HEK293 (cell line): Measurements from ENCODE around the gene TDO2.

Experiments
- OSR2 ChIP-seq: fragments of 450-650 bp; formaldehyde crosslinking; IDR thresholded peaks from 2 replicates; pipeline ENCODE4 v1.5.1; 2016; ENCODE audit warnings: missing biosample characterization, missing genetic modification characterization
- TCF7L2 ChIP-seq: IDR thresholded peaks from 2 replicates; pipeline ENCODE4 v1.6.1; 2011; ENCODE audit warnings: low read depth, mild to moderate bottlenecking, inconsistent platforms, low read length, moderate library complexity, borderline replicate concordance
- ZBTB1 ChIP-seq: fragments of 450-650 bp; formaldehyde crosslinking; IDR thresholded peaks from 2 replicates; pipeline ENCODE4 v1.5.1; 2016; ENCODE audit warnings: missing biosample characterization, missing genetic modification characterization
- ZNF16 ChIP-seq: fragments of 450-650 bp; formaldehyde crosslinking; IDR thresholded peaks from 2 replicates; pipeline ENCODE4 v1.5.1; 2016; ENCODE audit warnings: low read depth, missing biosample characterization, missing genetic modification characterization
- ZNF391 ChIP-seq: fragments of 450-650 bp; formaldehyde crosslinking; IDR thresholded peaks from 2 replicates; pipeline ENCODE4 v1.5.1; 2016; ENCODE audit warnings: low read depth, missing biosample characterization, missing genetic modification characterization, borderline replicate concordance
- ZNF529 ChIP-seq: fragments of 450-650 bp; formaldehyde crosslinking; IDR thresholded peaks from 2 replicates; pipeline ENCODE4 v1.5.1; 2017; ENCODE audit warnings: missing genetic modification characterization, missing biosample characterization; ENCODE audit not compliant: insufficient replicate concordance
- ZNF530 ChIP-seq: fragments of 450-650 bp; formaldehyde crosslinking; IDR thresholded peaks from 2 replicates; pipeline ENCODE4 v1.5.1; 2016; ENCODE audit warnings: low read depth, missing biosample characterization, missing genetic modification characterization
- ZNF624 ChIP-seq: fragments of 450-650 bp; formaldehyde crosslinking; IDR thresholded peaks from 2 replicates; pipeline ENCODE4 v1.5.1; 2017; ENCODE audit warnings: missing biosample characterization, missing genetic modification characterization
- ZNF76 ChIP-seq: fragments of 450-650 bp; formaldehyde crosslinking; IDR thresholded peaks from 2 replicates; pipeline ENCODE4; 2016; ENCODE audit warnings: low read depth, missing biosample characterization, missing genetic modification characterization, borderline replicate concordance
- TF ChIP-seq, protein P1 (sequence below): fragments of 450-650 bp; formaldehyde crosslinking; IDR thresholded peaks from 2 replicates; pipeline ENCODE4 v1.5.1; 2016; ENCODE audit warnings: missing biosample characterization, missing genetic modification characterization
- TF ChIP-seq, protein P2 (sequence below): fragments of 450-650 bp; formaldehyde crosslinking; IDR thresholded peaks from 2 replicates; pipeline ENCODE4 v1.5.1; 2016; ENCODE audit warnings: missing biosample characterization, missing genetic modification characterization
- TF ChIP-seq, protein P3 (sequence below): fragments of 450-650 bp; IDR thresholded peaks from 2 replicates; pipeline ENCODE4 v1.5.1; 2018; ENCODE audit warnings: missing biosample characterization, mild to moderate bottlenecking, missing genetic modification characterization

DNA sequence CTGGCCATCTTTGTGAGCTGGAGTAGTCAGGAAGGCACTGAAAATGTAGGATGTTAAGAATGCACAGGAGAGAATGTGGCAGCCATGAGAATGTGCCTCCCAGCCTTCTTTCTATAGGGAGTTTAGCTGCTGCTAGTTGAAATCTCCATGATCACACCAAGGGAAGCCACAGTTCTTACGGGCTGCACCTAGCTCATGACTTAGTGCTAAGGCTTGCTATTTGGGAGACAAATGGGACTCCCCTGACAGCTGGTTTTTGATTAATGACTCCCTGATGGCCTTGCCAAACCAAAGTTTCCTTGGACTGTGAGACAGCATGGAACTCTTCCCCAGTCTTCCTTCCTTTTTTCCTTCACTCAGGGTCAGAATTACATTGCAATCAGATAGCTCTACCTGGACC lies 41.0 kb downstream of the TDO2 start:
- no peak for TF ChIP-seq ZNF391 (tag by site-specific recombination)
- TF ChIP-seq, protein P1, sequence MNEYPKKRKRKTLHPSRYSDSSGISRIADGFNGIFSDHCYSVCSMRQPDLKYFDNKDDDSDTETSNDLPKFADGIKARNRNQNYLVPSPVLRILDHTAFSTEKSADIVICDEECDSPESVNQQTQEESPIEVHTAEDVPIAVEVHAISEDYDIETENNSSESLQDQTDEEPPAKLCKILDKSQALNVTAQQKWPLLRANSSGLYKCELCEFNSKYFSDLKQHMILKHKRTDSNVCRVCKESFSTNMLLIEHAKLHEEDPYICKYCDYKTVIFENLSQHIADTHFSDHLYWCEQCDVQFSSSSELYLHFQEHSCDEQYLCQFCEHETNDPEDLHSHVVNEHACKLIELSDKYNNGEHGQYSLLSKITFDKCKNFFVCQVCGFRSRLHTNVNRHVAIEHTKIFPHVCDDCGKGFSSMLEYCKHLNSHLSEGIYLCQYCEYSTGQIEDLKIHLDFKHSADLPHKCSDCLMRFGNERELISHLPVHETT = no peak
- TF ChIP-seq ZBTB1 (tag by site-specific recombination) = no peak
- TF ChIP-seq, protein P2, sequence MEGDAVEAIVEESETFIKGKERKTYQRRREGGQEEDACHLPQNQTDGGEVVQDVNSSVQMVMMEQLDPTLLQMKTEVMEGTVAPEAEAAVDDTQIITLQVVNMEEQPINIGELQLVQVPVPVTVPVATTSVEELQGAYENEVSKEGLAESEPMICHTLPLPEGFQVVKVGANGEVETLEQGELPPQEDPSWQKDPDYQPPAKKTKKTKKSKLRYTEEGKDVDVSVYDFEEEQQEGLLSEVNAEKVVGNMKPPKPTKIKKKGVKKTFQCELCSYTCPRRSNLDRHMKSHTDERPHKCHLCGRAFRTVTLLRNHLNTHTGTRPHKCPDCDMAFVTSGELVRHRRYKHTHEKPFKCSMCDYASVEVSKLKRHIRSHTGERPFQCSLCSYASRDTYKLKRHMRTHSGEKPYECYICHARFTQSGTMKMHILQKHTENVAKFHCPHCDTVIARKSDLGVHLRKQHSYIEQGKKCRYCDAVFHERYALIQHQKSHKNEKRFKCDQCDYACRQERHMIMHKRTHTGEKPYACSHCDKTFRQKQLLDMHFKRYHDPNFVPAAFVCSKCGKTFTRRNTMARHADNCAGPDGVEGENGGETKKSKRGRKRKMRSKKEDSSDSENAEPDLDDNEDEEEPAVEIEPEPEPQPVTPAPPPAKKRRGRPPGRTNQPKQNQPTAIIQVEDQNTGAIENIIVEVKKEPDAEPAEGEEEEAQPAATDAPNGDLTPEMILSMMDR (tag by site-specific recombination) = no peak
- TF ChIP-seq ZNF529 (tag by site-specific recombination) = no peak
- TF ChIP-seq ZNF624 (tag by site-specific recombination) = no peak
- TF ChIP-seq, protein P3, sequence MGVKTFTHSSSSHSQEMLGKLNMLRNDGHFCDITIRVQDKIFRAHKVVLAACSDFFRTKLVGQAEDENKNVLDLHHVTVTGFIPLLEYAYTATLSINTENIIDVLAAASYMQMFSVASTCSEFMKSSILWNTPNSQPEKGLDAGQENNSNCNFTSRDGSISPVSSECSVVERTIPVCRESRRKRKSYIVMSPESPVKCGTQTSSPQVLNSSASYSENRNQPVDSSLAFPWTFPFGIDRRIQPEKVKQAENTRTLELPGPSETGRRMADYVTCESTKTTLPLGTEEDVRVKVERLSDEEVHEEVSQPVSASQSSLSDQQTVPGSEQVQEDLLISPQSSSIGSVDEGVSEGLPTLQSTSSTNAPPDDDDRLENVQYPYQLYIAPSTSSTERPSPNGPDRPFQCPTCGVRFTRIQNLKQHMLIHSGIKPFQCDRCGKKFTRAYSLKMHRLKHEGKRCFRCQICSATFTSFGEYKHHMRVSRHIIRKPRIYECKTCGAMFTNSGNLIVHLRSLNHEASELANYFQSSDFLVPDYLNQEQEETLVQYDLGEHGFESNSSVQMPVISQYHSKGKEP (tag by site-specific recombination) = no peak
- TF ChIP-seq ZNF76 (tag by site-specific recombination) = no peak
- no peak for TF ChIP-seq TCF7L2
- TF ChIP-seq ZNF530 = no peak
- no peak for TF ChIP-seq ZNF16 (tag by site-specific recombination)
- TF ChIP-seq OSR2 = no peak
